Mammary epithelial cell (primary cell): Measurements from ENCODE around the gene ADAMTS3.

Source experiments
- CTCF ChIP-seq, 2 donors: IDR thresholded peaks in 1 of 2; conservative IDR thresholded peaks in 1 of 2; 2 replicates each; pipeline ENCODE4 v1.5.1; 2011 to 2012; ENCODE audit warnings: inconsistent platforms in 2 of 2, low read length in 2 of 2, mild to moderate bottlenecking in 2 of 2, control low read depth in 1 of 2, low read depth in 1 of 2; ENCODE audit not compliant: insufficient read depth in 1 of 2; ENCODE audit errors: extremely low read depth in 1 of 2
- EZH2 ChIP-seq: IDR thresholded peaks from 2 replicates; pipeline ENCODE4 v1.6.1; 2012; ENCODE audit warnings: low read length, inconsistent platforms, borderline replicate concordance

- TF ChIP-seq CTCF (conservative IDR thresholded peaks at IDR 0.05 in 1 of 2, IDR thresholded peaks at IDR 0.05 in 1 of 2; ENCODE audit: extremely low read depth in 1 of 2, insufficient read depth in 1 of 2, low read depth in 1 of 2, low read length in 2 of 2) (no peak), EZH2 (no peak)
These were observed 228.1 kb downstream of the ADAMTS3 start for GRCh38 chr4:72340803-72341431.
